Coronary artery (tissue), 2 donors: Measurements from ENCODE around the gene TAOK3.
A peak's percentile ranks its signal among the peaks of the same experiment; 100 is the strongest.

Experiments
- DNase-seq: peaks from one replicate; pipeline ENCODE4 v3.0.0-alpha.2; 2017; ENCODE audit warnings: low spot score
- H3K27ac ChIP-seq, 2 donors: fragments of 200-600 bp; sonication (generic); one replicate each; pipeline ENCODE4 v1.5.1; 2016 to 2019
- H3K4me3 ChIP-seq: fragments of 200-600 bp; sonication (generic); 2 replicates; pipeline ENCODE4 v1.5.1; 2016; ENCODE audit warnings: mild to moderate bottlenecking, moderate library complexity
- TF ChIP-seq, protein P1 (sequence below): fragments of 200-600 bp; sonication (generic); IDR thresholded peaks from one replicate; pipeline ENCODE4 v1.5.1; 2019; ENCODE audit warnings: antibody characterized with exemption

The TAOK3 gene

DNA sequence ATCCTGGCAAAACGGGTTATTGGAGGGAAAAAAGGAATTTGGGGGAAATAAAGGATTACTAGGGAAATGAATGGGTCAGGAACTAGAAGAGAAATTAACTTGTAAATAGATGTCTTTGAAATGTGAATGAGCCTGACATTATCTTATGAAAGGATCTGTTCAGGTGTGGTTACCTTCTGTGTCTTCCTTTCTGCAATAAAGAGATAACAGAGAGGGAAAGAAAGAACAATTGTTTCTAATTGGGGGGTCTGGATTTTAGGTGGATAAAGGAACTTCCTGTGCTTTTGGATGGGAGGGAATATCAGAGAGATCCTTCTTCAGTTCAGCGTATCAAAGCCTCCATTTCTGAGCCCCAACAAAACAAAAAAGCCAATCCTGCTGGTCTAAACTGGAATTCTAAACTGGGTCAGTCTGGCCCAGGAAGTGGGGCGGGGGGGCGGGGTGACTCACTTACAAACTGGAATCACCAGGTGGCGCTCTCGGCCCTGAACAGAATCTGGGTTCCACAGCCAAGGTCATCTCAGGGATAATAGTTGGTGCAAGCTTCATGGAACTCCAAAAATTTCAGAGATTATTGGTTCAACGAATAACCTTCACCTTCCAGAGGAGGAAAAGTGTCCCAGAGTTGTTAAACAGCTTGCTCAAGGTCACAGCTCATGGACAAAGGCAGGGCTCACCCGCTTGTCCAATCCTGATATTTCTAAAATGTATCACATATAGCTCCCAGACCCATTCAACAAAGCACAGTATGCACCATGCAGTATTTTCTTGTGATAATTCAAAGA is 251.9 kb downstream of the TAOK3 start:
- TF ChIP-seq, protein P1, sequence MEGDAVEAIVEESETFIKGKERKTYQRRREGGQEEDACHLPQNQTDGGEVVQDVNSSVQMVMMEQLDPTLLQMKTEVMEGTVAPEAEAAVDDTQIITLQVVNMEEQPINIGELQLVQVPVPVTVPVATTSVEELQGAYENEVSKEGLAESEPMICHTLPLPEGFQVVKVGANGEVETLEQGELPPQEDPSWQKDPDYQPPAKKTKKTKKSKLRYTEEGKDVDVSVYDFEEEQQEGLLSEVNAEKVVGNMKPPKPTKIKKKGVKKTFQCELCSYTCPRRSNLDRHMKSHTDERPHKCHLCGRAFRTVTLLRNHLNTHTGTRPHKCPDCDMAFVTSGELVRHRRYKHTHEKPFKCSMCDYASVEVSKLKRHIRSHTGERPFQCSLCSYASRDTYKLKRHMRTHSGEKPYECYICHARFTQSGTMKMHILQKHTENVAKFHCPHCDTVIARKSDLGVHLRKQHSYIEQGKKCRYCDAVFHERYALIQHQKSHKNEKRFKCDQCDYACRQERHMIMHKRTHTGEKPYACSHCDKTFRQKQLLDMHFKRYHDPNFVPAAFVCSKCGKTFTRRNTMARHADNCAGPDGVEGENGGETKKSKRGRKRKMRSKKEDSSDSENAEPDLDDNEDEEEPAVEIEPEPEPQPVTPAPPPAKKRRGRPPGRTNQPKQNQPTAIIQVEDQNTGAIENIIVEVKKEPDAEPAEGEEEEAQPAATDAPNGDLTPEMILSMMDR, result peak; percentile 59
- H3K4me3 ChIP-seq, result no peak overlapping the region
- H3K27ac ChIP-seq, result no peak overlapping the region
- peak; percentile 84 for DNase-seq

DNA sequence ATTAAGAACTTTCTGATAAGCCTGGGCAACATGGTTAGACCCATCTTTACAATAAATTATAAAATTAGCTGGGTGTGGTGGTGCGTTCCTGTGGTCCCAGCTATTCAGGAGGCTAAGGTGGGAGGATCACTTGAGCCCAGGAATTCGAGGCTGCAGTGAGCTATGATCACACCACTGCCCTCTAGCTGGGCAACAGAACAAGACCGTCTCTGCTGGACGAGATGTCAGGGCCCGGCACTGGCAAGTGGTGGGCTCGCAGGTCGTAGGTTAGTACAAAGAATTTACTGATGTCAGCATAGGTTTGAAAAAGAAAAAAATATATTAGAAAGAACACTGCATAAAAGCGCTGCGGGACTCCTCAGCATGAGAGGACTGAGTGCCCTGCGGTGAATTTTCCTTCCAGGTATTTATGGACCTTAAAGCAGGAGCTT is 253.2 kb downstream of the TAOK3 start:
- H3K4me3 ChIP-seq, result no peak overlapping the region
- TF ChIP-seq, protein P1, result no peak
- no peak overlapping the region for H3K27ac ChIP-seq
- no peak for DNase-seq

DNA sequence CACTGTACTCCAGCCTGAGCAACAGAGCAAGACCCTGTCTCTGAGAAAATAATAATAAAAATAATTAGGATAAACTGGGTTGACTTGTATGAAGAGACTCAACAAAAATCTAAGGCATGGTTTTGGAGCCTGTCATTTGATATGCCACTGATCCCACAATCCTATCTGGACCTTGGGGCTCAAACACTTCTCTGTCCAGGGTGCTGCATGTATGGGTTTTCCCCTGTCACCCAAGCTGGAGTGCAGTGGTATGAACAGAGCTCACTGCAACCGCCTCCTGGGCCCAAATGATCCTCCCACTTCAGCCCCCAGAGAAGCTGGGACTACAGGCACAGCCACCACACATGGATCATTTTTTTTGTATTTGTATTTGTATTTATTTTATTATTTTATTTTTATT is 263.6 kb downstream of the TAOK3 start:
- no peak for DNase-seq
- H3K27ac ChIP-seq, result no peak overlapping the region
- TF ChIP-seq, protein P1, result no peak
- H3K4me3 ChIP-seq, result no peak overlapping the region

DNA sequence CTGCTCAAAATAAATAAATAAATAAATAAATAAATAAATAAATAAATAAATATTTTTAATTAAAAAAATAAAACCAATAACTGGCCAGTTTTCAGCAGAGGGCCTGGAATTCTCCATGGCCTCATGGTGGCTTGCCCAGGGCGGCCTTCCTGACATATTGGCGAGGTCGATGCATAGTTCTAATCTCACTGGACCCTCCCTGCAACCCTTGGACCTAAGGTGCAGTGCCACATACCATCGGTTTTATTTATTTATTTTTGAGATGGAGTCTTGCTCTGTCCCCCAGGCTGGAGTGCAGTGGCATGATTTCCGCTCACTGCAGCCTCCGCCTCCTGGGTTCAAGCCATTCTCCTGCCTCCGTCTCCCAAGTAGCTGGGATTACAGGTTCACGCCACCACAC is 265.0 kb downstream of the TAOK3 start:
- no peak overlapping the region for H3K27ac ChIP-seq
- no peak overlapping the region for H3K4me3 ChIP-seq
- TF ChIP-seq, protein P1, result no peak
- no peak for DNase-seq

DNA sequence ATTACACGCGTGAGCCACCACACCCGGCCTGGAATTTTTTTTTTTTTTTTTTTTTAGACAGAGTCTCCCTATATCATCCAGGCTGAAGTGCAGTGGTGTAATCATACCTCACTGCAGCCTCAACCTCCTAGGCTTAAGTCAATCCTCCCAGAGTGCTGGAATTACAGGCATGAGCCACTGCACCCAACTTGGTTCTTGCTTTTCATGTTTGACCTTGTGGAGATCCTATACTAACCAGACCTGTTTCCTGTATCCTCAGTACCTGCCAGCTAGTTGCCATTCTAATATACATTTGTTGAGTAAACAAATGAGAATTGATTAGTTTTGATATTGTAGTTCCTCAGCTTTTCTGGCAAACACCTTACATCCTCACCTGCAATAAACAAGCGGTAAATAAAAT is 265.7 kb downstream of the TAOK3 start:
- H3K27ac ChIP-seq, result no peak overlapping the region
- DNase-seq, result no peak

DNA sequence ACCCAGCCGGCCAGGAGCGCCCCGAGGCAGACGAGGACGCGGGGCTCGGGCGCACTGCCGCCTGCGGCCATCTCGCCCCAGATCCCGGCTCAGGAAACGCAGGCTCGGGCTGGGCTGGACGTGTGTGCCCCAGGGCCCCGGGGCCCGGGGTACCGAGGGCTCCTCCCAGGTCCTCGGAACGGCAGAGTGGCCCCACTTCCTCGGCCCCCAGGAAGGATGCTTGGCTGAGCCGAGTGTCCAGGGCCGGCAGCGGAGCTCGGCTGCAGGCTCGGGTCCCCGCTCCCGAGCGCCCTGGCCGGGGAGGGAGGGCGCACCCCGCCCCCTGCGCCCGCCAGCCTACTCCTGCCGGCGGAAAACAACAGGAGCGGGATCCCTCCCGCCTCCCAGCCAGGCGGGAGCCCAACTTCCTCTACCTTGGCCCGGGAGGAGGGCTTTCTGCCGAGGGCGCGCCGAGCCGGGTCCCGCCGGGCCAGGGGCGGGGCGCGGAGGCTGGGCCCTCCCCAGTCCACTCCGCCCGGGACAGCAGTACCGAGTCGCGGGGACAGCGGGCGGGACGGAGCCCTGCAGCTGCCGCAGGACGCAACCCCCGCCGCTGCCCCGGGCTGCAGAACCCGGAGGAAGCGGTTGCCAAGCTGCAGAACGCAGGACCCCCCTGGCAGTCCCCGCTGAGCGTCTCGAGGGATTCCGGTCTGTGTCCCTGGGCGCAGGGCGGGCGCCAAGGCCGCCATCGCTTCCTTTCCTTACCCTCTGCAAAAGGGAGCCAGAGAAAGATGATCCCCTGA is 268.9 kb downstream of the TAOK3 start, which contains the start of gene VSIG10:
VSIG10 (minus strand) TSS at position 411 of the 782 bp plus-strand sequence; CDS start at position 71, 340 bp downstream.
- Histone ChIP-seq H3K27ac (peak within 1 kb of the TSS; percentile 49 to 79), H3K4me3 (peak within 1 kb of the TSS; percentile 87)
- TF ChIP-seq, protein P1, result no peak
- DNase-seq, result peak; percentile 77

More for the DNA sequence above, 265.7 kb downstream of the TAOK3 start:
- TF ChIP-seq, protein P1, result no peak
- no peak overlapping the region for H3K4me3 ChIP-seq
